ENCODE data around the gene APBB1.

- no peak for TF ChIP-seq MAX (IDR thresholded peaks at IDR 0.05; ENCODE audit: low read depth)
- TF ChIP-seq TAF1 (IDR thresholded peaks at IDR 0.05; ENCODE audit: borderline replicate concordance, low read depth, low read length), result no peak
- no peak for TF ChIP-seq CTCF (IDR thresholded peaks at IDR 0.05)
- TF ChIP-seq REST (IDR thresholded peaks at IDR 0.05; ENCODE audit: low read depth, low read length), result no peak
- no peak for TF ChIP-seq MEF2A (IDR thresholded peaks at IDR 0.05; ENCODE audit: borderline replicate concordance, low read depth)
- TF ChIP-seq POLR2AphosphoS5 (IDR thresholded peaks at IDR 0.05; ENCODE audit: low read depth, low read length), result no peak
- TF ChIP-seq SIN3A (IDR thresholded peaks at IDR 0.05; ENCODE audit: borderline replicate concordance, low read depth, low read length), result no peak
- no peak for TF ChIP-seq JUND (IDR thresholded peaks at IDR 0.05)
- TF ChIP-seq GABPA (IDR thresholded peaks at IDR 0.05; ENCODE audit: low read depth), result no peak
- TF ChIP-seq RFX5 (IDR thresholded peaks at IDR 0.05; ENCODE audit: low read length), result no peak
Observed at GRCh38 chr11:6413791-6414201, 5.1 kb downstream of the APBB1 start.

Data from SK-N-SH (cell line).